ENCODE measurements around the gene TMEM161A.

The TMEM161A gene

GRCh38 chr19:19101540-19101939 is 36.7 kb downstream of the TMEM161A start:
- DNase-seq (ENCODE audit: low read depth, low spot score), result no peak
- Histone ChIP-seq H3K36me3 (ENCODE audit: insufficient read depth, insufficient read length, low read length) (no peaks in the 10 kb centered on the region), H3K27me3 (ENCODE audit: insufficient read depth, insufficient read length) (peaks cover 34% of the 10 kb centered on the region), H3K9ac (ENCODE audit: insufficient read length, low read depth) (no peak overlapping the region), H3K4me1 (ENCODE audit: insufficient read depth, insufficient read length) (peaks cover 10% of the 10 kb centered on the region), H3K4me3 (ENCODE audit: insufficient read length, low read depth) (no peak overlapping the region), H3K9me3 (ENCODE audit: insufficient read depth, low read length) (no peaks in the 10 kb centered on the region)
- TF ChIP-seq SUZ12 (IDR thresholded peaks at IDR 0.05; ENCODE audit: extremely low read depth, insufficient read depth, insufficient read length) (no peak), ZNF274 (IDR thresholded peaks at IDR 0.05; ENCODE audit: low read depth, low read length) (no peak), YY1 (IDR thresholded peaks at IDR 0.05; ENCODE audit: insufficient read depth, insufficient read length) (no peak)

- Histone ChIP-seq H3K36me3 (ENCODE audit: insufficient read depth, insufficient read length, low read length) (no peaks in the 10 kb centered on the region), H3K9me3 (ENCODE audit: insufficient read depth, low read length) (no peaks in the 10 kb centered on the region), H3K27me3 (ENCODE audit: insufficient read depth, insufficient read length) (peaks cover 36% of the 10 kb centered on the region), H3K4me3 (ENCODE audit: insufficient read length, low read depth) (no peak overlapping the region), H3K9ac (ENCODE audit: insufficient read length, low read depth) (no peak overlapping the region), H3K4me1 (ENCODE audit: insufficient read depth, insufficient read length) (peaks cover 11% of the 10 kb centered on the region)
- no peak for DNase-seq (ENCODE audit: low read depth, low spot score)
- TF ChIP-seq ZNF274 (IDR thresholded peaks at IDR 0.05; ENCODE audit: low read depth, low read length) (no peak), SUZ12 (IDR thresholded peaks at IDR 0.05; ENCODE audit: extremely low read depth, insufficient read depth, insufficient read length) (no peak), YY1 (IDR thresholded peaks at IDR 0.05; ENCODE audit: insufficient read depth, insufficient read length) (no peak)
Observed at GRCh38 chr19:19098703-19099632, 39.3 kb downstream of the TMEM161A start.

GRCh38 chr19:19098084-19098702 is 40.1 kb downstream of the TMEM161A start:
- Histone ChIP-seq H3K9me3 (ENCODE audit: insufficient read depth, low read length) (no peaks in the 10 kb centered on the region), H3K36me3 (ENCODE audit: insufficient read depth, insufficient read length, low read length) (no peaks in the 10 kb centered on the region), H3K9ac (ENCODE audit: insufficient read length, low read depth) (no peak overlapping the region), H3K4me1 (ENCODE audit: insufficient read depth, insufficient read length) (peaks cover 9% of the 10 kb centered on the region), H3K27me3 (ENCODE audit: insufficient read depth, insufficient read length) (peaks cover 36% of the 10 kb centered on the region), H3K4me3 (ENCODE audit: insufficient read length, low read depth) (no peak overlapping the region)
- TF ChIP-seq YY1 (IDR thresholded peaks at IDR 0.05; ENCODE audit: insufficient read depth, insufficient read length) (no peak), SUZ12 (IDR thresholded peaks at IDR 0.05; ENCODE audit: extremely low read depth, insufficient read depth, insufficient read length) (no peak), ZNF274 (IDR thresholded peaks at IDR 0.05; ENCODE audit: low read depth, low read length) (no peak)
- DNase-seq (ENCODE audit: low read depth, low spot score), result no peak

GRCh38 chr19:19096641-19097627 is 41.3 kb downstream of the TMEM161A start:
- Histone ChIP-seq H3K9ac (ENCODE audit: insufficient read length, low read depth) (no peak overlapping the region), H3K36me3 (ENCODE audit: insufficient read depth, insufficient read length, low read length) (no peaks in the 10 kb centered on the region), H3K4me3 (ENCODE audit: insufficient read length, low read depth) (no peak overlapping the region), H3K9me3 (ENCODE audit: insufficient read depth, low read length) (no peaks in the 10 kb centered on the region), H3K27me3 (ENCODE audit: insufficient read depth, insufficient read length) (peaks cover 48% of the 10 kb centered on the region), H3K4me1 (ENCODE audit: insufficient read depth, insufficient read length) (peaks cover 15% of the 10 kb centered on the region)
- TF ChIP-seq SUZ12 (IDR thresholded peaks at IDR 0.05; ENCODE audit: extremely low read depth, insufficient read depth, insufficient read length) (no peak), ZNF274 (IDR thresholded peaks at IDR 0.05; ENCODE audit: low read depth, low read length) (no peak), YY1 (IDR thresholded peaks at IDR 0.05; ENCODE audit: insufficient read depth, insufficient read length) (no peak)
- no peak for DNase-seq (ENCODE audit: low read depth, low spot score)

- Histone ChIP-seq H3K4me3 (ENCODE audit: insufficient read length, low read depth) (no peak overlapping the region), H3K4me1 (ENCODE audit: insufficient read depth, insufficient read length) (peaks cover 20% of the 10 kb centered on the region), H3K9ac (ENCODE audit: insufficient read length, low read depth) (no peak overlapping the region), H3K36me3 (ENCODE audit: insufficient read depth, insufficient read length, low read length) (no peaks in the 10 kb centered on the region), H3K9me3 (ENCODE audit: insufficient read depth, low read length) (no peaks in the 10 kb centered on the region), H3K27me3 (ENCODE audit: insufficient read depth, insufficient read length) (peaks cover 43% of the 10 kb centered on the region)
- DNase-seq (ENCODE audit: low read depth, low spot score), result no peak
- TF ChIP-seq ZNF274 (IDR thresholded peaks at IDR 0.05; ENCODE audit: low read depth, low read length) (no peak), SUZ12 (IDR thresholded peaks at IDR 0.05; ENCODE audit: extremely low read depth, insufficient read depth, insufficient read length) (no peak), YY1 (IDR thresholded peaks at IDR 0.05; ENCODE audit: insufficient read depth, insufficient read length) (no peak)
Observed at GRCh38 chr19:19095691-19096090, 42.6 kb downstream of the TMEM161A start.

- Histone ChIP-seq H3K27me3 (ENCODE audit: insufficient read depth, insufficient read length) (peaks cover 37% of the 10 kb centered on the region), H3K4me1 (ENCODE audit: insufficient read depth, insufficient read length) (peaks cover 29% of the 10 kb centered on the region), H3K4me3 (ENCODE audit: insufficient read length, low read depth) (no peak overlapping the region), H3K9ac (ENCODE audit: insufficient read length, low read depth) (no peak overlapping the region), H3K36me3 (ENCODE audit: insufficient read depth, insufficient read length, low read length) (no peaks in the 10 kb centered on the region), H3K9me3 (ENCODE audit: insufficient read depth, low read length) (no peaks in the 10 kb centered on the region)
- TF ChIP-seq SUZ12 (IDR thresholded peaks at IDR 0.05; ENCODE audit: extremely low read depth, insufficient read depth, insufficient read length) (no peak), ZNF274 (IDR thresholded peaks at IDR 0.05; ENCODE audit: low read depth, low read length) (no peak), YY1 (IDR thresholded peaks at IDR 0.05; ENCODE audit: insufficient read depth, insufficient read length) (no peak)
- no peak for DNase-seq (ENCODE audit: low read depth, low spot score)
Observed at GRCh38 chr19:19094513-19094912, 43.8 kb downstream of the TMEM161A start.

Data from NT2/D1 (cell line).